Measurements from ENCODE around the gene SWT1. TPM values are rescaled to one million over a fixed set of nuclear protein-coding genes. Genes with fewer than 3 reads are reported as not detected.
A peak's percentile ranks its signal among the peaks of the same experiment; 100 is the strongest.
"Not testable (repeated sequence)": the region's sequence is repeated elsewhere in the genome, so short reads cannot be mapped to it uniquely, and the experiment has no call there.

Gene SWT1
- total and polyA plus RNA-seq, 9 of the 15 experiments (the other 6 are each of a cell fraction or from before 2014, with no cell fraction given): 1.5 to 3.4 (median 2.3) TPM

DNA sequence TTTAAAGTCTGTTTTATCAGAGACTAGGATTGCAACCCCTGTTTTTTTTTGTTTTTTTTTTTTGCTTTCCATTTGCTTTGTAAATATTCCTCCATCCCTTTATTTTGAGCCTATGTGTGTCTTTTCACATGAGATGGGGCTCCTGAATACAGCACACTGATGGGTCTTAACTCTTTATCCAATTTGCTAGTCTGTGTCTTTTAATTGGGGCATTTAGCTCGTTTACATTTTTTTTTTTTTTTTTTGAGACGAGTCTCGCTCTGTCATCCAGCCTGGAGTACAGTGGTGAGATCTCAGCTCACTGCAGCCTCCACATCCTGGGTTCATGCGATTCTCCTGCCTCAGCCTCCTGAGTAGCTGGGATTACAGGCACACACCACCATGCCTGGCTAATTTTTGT is 41.7 kb downstream of the SWT1 start:
- FAIRE-seq; DNase-seq (ENCODE audit: extremely low read depth in 1 of 4, low spot score in 3 of 4); H3K79me2 ChIP-seq (ENCODE audit: control insufficient read depth, insufficient read depth, low read length); H4K20me1 ChIP-seq (replicated peaks; ENCODE audit: control insufficient read depth, insufficient read depth, low read length); H3K27me3 ChIP-seq (ENCODE audit: control insufficient read depth in 2 of 2, insufficient read depth in 2 of 2, low read length in 2 of 2); H3K9me3 ChIP-seq (replicated peaks; ENCODE audit: control insufficient read depth, insufficient read depth, low read depth, low read length); ATAC-seq; POLR2A ChIA-PET; H2AFZ ChIP-seq (ENCODE audit: low read depth, low read length); H3K4me3 ChIP-seq; H3K4me2 ChIP-seq (ENCODE audit: insufficient read depth, low read length); H3K9me1 ChIP-seq (ENCODE audit: control insufficient read depth, insufficient read depth, low read length); intact Hi-C loops (cut with micrococcal nuclease); in situ Hi-C loops (cut with MboI); BruUV-seq (replicated peaks); H3K27ac ChIP-seq (ENCODE audit: extremely low read depth, low read depth, low read length); H3K9ac ChIP-seq (ENCODE audit: insufficient read depth in 1 of 2, low read depth in 2 of 2, low read length in 2 of 2); H3K36me3 ChIP-seq (ENCODE audit: control insufficient read depth, insufficient read depth, low read length); H3K4me1 ChIP-seq (replicated peaks in 1 of 2; ENCODE audit: control insufficient read depth in 2 of 2, insufficient read depth in 2 of 2, low read length in 2 of 2): not testable (repeated sequence)
- WGBS (ENCODE audit: insufficient coverage, low coverage, missing lambda C conversion rate): 25% methylated on average over 2 of the region's 4 CpGs
- CTCF ChIA-PET (ENCODE audit: low intra/inter-chr PET ratio): interaction anchor here (0.7 kb wide), 1 partner anchor 481 kb away, joined by 3 read pairs; no protein-coding TSS in a partner anchor
- peak; percentile 95 for TF ChIP-seq ZNF507 (tag; conservative IDR thresholded peaks at IDR 0.05)

DNA sequence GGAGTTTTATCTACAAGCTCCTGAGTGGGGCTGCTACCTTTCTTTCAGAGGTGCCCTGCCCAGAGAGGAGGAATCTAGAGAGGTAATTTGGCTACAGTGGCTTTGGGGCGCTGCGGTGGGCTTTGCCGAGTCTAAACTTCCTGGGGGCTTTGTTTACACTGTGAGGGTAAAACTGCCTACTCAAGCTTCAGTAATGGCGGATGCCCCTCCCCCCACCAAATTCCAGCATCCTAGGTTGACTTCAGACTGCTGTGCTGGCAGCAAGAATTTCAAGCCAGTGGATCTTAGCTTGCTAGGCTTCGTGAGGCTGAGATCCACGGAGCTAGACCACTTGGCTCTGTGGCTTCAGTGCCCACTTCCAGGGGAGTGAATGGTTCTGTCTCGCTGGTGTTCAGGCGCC is 43.9 kb downstream of the SWT1 start:
- no peaks in the 10 kb centered on the region for H4K20me1 ChIP-seq (replicated peaks; ENCODE audit: control insufficient read depth, insufficient read depth, low read length)
- H3K79me2 ChIP-seq (ENCODE audit: control insufficient read depth, insufficient read depth, low read length): no peaks in the 10 kb centered on the region
- no peak for FAIRE-seq
- DNase-seq (ENCODE audit: extremely low read depth in 1 of 4, low spot score in 3 of 4): no peak
- POLR2A ChIA-PET: no interaction called here
- no peaks in the 10 kb centered on the region for H3K27me3 ChIP-seq (ENCODE audit: control insufficient read depth in 2 of 2, insufficient read depth in 2 of 2, low read length in 2 of 2)
- no peak overlapping the region for H3K27ac ChIP-seq (ENCODE audit: extremely low read depth, low read depth, low read length)
- no peak overlapping the region for H3K9ac ChIP-seq (ENCODE audit: insufficient read depth in 1 of 2, low read depth in 2 of 2, low read length in 2 of 2)
- CTCF ChIA-PET (ENCODE audit: low intra/inter-chr PET ratio): no interaction called here
- H3K4me1 ChIP-seq (replicated peaks in 1 of 2; ENCODE audit: control insufficient read depth in 2 of 2, insufficient read depth in 2 of 2, low read length in 2 of 2): no peaks in the 10 kb centered on the region; a peak in 1 of 5 replicates
- no peaks in the 10 kb centered on the region for H3K9me3 ChIP-seq (replicated peaks; ENCODE audit: control insufficient read depth, insufficient read depth, low read depth, low read length)
- ATAC-seq: no peak
- no TSS peak for BruUV-seq (replicated peaks)
- peak overlapping the region; percentile 21; the same call in 1 of the 2 replicates for H2AFZ ChIP-seq (ENCODE audit: low read depth, low read length)
- no peaks in the 10 kb centered on the region for H3K9me1 ChIP-seq (ENCODE audit: control insufficient read depth, insufficient read depth, low read length)
- H3K4me3 ChIP-seq: no peak overlapping the region
- H3K4me2 ChIP-seq (ENCODE audit: insufficient read depth, low read length): no peak overlapping the region
- WGBS (ENCODE audit: insufficient coverage, low coverage, missing lambda C conversion rate): 77% methylated on average over 8 of the region's 8 CpGs
- no peaks in the 10 kb centered on the region for H3K36me3 ChIP-seq (ENCODE audit: control insufficient read depth, insufficient read depth, low read length)
- intact Hi-C loops (cut with micrococcal nuclease): loop anchor here (10.0 kb wide), 4 partner anchors 114 to 474 kb away; partner anchors contain the start of gene IVNS1ABP
- in situ Hi-C loops (cut with MboI): no loop called here
- no peak for TF ChIP-seq STAT5A (IDR thresholded peaks at IDR 0.05; ENCODE audit: borderline replicate concordance, low read length)
- TF ChIP-seq, protein P1, sequence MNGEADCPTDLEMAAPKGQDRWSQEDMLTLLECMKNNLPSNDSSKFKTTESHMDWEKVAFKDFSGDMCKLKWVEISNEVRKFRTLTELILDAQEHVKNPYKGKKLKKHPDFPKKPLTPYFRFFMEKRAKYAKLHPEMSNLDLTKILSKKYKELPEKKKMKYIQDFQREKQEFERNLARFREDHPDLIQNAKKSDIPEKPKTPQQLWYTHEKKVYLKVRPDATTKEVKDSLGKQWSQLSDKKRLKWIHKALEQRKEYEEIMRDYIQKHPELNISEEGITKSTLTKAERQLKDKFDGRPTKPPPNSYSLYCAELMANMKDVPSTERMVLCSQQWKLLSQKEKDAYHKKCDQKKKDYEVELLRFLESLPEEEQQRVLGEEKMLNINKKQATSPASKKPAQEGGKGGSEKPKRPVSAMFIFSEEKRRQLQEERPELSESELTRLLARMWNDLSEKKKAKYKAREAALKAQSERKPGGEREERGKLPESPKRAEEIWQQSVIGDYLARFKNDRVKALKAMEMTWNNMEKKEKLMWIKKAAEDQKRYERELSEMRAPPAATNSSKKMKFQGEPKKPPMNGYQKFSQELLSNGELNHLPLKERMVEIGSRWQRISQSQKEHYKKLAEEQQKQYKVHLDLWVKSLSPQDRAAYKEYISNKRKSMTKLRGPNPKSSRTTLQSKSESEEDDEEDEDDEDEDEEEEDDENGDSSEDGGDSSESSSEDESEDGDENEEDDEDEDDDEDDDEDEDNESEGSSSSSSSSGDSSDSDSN (IDR thresholded peaks at IDR 0.05; ENCODE audit: borderline replicate concordance in 1 of 2, low read depth in 2 of 2, low read length in 2 of 2): no peak
- TF ChIP-seq, protein P2, sequence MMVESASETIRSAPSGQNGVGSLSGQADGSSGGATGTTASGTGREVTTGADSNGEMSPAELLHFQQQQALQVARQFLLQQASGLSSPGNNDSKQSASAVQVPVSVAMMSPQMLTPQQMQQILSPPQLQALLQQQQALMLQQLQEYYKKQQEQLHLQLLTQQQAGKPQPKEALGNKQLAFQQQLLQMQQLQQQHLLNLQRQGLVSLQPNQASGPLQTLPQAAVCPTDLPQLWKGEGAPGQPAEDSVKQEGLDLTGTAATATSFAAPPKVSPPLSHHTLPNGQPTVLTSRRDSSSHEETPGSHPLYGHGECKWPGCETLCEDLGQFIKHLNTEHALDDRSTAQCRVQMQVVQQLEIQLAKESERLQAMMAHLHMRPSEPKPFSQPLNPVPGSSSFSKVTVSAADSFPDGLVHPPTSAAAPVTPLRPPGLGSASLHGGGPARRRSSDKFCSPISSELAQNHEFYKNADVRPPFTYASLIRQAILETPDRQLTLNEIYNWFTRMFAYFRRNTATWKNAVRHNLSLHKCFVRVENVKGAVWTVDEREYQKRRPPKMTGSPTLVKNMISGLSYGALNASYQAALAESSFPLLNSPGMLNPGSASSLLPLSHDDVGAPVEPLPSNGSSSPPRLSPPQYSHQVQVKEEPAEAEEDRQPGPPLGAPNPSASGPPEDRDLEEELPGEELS (CRISPR knock-in tag; IDR thresholded peaks at IDR 0.05; ENCODE audit: borderline replicate concordance): no peak
- TF ChIP-seq HNRNPK (IDR thresholded peaks at IDR 0.05; ENCODE audit: low read depth, low read length, poor library complexity, severe bottlenecking): no peak
- no peak for TF ChIP-seq TCFL5 (CRISPR knock-in tag; conservative IDR thresholded peaks at IDR 0.05)
- TF ChIP-seq MYC (IDR thresholded peaks at IDR 0.05; ENCODE audit: low read depth, low read length): no peak
- TF ChIP-seq MYC (CRISPR knock-in tag; IDR thresholded peaks at IDR 0.05; ENCODE audit: borderline replicate concordance, low read depth): no peak
- no peak for TF ChIP-seq BRF1 (IDR thresholded peaks at IDR 0.05; ENCODE audit: borderline replicate concordance, extremely low read depth, insufficient read length)
- TF ChIP-seq ZNF77 (CRISPR knock-in tag; IDR thresholded peaks at IDR 0.05): no peak
